ENCODE data around the gene EML1.

The EML1 gene

DNA sequence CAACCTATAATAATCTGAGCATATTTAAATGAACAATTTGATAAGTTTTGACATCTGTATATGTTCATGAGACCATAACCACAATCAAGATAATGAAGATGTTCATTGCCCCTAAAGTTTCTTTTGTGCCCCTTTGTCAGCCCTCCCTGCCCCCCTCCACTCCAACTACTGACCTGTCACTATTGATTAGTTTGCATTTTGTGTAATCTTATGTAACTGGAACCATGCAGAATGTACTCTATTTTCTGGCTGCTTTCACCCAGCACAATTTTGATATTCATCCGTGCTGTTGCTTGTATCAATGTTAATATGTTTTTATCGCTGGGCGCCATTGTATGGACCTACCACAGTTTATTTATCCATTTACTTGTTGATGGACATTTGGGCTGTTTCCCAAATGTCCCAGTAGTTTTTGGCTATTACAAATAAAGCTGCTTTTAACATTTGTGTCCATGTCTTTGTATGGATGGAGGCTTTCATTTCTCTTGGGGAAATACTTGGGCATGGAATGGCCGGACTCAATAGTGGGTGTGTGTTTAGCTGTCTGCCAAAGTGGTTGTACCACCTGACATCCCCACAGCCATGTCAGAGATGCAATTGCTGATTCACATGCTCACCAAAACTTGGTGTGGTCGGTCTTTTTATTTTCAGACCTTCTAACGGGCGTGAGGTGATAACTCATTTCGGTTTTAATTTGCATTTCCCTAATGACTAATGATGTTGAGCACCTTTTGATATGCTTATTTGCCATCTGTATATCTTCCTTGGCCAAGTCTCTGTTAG, 38.9 kb downstream of the EML1 start:
- DNase-seq = no peak

DNA sequence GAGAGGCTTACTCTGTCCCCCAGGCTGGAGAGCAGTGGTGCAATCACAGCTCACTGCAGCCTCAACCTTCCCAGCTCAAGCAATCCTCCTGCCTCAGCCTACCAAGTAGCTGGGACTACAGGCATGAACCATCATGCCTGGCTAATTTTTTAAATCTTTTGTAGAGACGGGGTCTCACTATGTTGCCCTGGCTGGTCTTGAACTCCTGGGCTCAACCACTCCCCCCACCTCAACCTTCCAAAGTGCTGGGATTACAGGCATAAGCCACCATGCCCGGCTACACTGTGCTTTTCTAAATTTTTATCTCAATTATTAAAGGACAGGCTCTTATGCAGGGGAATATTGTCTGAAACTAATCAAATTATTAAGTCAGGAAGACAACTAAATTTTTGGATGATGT, 44.6 kb downstream of the EML1 start:
- no peak for DNase-seq

- DNase-seq = no peak
These were observed 45.5 kb downstream of the EML1 start for GRCh38 chr14:99838639-99839134.

DNA sequence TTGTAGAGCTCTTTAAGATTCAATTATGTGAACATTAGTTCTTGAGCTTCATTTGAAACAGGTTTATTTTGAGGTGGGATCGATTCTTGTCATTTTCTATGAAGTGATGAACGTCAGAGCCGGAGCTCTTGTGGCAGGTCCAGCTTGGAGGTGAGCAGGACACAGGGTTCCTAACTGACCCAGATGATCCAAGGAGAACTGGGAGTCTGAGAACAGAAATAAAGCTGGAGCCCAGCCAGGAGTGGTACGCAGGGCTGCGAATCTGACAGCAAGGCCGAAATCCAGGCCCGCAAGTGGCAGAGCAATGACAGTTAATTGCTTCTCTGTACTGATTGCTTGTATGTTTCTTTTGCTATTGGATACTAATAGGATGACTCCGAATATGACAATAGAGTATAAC, 46.5 kb downstream of the EML1 start:
- no peak for DNase-seq

DNA sequence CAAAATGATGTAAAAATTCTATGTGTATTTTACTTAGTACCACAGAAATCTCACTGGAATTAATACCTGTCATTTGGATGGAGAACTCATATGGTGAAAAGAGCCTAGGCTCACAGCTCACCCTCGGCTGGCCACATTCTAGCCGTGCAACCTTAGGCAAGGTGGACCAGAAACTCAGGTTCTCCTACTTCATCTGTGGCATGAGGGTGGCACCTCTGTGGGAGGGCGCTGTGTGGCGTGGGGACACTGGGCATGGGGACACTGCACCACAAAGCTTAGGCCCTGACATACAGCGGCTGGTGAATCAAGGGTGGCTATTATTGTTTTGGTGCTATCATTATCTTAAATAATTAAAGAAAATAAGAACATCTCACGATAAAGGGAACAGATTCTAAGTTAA, 47.1 kb downstream of the EML1 start:
- no peak for DNase-seq

DNA sequence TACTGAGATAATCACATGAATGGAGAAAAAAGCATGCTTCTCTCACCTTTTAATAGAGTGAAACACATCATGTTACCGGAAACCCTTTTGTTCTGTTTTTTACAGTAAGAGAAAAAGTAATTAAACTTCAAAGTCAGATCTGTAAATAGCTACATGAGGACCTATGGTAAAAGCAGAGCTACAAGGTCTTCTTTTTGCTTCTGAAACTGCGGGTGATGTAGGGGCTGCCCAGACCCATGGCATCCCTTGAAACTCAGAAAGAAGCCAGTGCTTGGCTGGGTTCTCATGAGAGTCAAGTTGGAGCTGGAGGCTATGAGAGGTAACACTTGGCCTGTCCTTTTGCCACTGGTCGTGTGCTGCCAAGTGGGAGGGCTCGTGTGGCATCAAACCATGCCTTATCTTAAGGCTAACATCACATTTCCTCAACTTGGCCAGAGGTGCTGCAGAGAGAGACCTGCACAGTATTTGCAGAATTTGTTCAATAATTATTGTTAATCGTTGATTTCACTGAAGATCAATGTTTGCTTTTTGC, 47.6 kb downstream of the EML1 start:
- no peak for DNase-seq

DNA sequence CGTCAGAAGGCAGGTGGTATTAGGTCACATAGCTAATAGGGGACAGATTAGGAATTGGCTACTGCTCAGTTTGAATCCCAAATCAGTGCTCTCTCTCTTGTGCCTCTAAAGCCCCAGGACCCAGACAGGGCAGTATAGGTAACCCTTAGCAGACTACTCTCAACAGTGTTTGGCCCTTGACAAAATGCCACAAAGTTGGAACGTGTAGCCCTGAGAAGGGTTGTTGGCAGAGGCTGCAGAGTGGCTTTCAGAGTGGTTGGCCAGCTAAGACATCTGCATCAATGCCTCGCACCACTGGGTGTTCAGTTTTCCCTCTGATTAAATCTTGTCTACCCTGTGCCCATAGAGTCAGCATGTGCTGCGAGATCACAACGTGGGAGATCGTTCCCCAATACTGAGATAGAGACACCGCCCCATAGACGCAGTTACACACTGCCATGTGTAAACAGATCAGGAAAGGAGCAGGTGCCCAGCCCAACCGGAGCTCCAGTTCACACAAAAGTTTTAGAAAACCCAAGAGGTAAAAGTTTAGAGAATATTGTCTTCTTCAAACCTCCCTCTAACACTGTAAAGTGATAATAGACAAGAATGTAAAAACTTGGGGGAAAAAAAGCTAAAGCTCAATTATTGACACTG, 48.3 kb downstream of the EML1 start:
- DNase-seq = no peak

DNA sequence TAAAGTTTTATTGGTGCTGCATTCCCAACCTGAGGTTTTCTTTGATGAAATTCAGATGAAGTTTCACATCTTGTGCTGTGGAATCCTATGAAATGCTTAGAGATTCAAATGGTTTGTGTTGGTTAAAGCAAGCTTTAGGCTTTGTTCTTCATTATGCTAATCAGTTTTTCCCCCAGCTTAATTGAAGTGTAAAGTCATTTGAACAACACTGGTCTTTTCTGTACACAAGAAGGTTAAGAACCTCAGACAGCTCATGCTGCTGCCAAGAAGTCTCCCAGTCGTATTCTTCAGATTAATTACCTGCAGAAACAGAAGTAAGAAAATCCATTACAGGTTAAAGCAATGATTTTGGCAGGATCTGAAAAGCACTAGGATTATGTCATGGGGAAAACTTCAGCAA, 48.9 kb downstream of the EML1 start:
- DNase-seq = no peak

DNA sequence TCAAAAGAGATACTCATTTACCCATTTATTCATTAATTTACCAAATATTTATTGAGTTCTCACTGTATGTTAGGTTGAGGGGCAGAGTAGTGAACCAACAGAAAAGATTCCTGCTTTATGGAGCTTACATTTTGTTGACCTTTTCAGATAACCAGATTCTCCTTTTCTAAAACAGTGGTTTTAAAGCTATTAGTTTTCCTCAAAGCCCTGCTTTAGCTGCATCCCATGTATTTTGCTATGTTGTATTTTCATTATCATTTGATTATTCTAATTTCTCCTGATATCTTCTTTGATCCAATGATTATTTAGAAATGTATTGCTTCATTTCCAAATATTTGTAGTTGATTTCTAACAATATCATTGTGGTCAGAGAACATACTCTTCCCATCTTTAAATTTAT, 53.6 kb downstream of the EML1 start:
- DNase-seq = no peak

- DNase-seq = no peak
These were observed 57.5 kb downstream of the EML1 start for GRCh38 chr14:99850709-99851108.

DNA sequence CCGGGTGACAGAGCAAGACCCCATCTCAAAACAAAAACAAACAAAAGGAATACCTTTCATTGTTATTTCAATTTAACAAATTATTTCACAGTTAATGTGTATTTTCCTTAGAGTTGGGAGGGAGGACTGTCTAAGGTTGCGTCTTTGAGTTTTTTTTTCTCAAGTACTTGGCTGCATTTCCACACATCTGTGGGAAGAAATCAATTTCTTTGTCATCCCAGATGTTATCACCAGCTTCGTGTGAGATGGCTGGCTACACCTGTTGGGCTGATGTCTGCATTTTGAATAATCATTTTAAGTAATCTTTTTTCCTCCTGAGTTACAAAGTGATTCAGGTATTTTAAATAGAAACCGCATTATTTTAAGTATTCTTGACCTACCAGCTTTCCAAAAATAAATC, 59.4 kb downstream of the EML1 start:
- DNase-seq = no peak

DNA sequence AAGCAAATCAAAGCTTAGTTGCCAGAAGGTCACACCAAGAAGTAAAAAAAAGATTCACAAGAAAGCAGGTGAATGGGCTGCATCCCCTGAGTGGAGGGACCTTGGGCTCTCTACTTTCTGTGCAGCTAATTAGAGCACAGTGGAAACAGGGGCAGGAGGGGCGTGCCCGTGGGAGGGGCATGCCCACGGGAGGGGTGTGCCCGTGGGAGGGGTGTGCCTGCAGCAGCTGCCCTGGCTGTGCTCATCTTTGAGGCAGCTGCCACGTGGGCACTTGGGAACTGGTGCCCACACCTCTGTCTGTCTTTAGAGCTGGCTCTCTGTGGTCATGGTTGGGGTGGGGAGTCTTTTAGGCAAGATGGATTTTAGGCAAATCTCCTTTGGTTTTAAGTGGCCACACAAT, 60.0 kb downstream of the EML1 start:
- no peak for DNase-seq

- no peak for DNase-seq
These were observed 61.6 kb downstream of the EML1 start for GRCh38 chr14:99854831-99855230.

- DNase-seq = no peak
These were observed 62.1 kb downstream of the EML1 start for GRCh38 chr14:99855271-99855670.

DNA sequence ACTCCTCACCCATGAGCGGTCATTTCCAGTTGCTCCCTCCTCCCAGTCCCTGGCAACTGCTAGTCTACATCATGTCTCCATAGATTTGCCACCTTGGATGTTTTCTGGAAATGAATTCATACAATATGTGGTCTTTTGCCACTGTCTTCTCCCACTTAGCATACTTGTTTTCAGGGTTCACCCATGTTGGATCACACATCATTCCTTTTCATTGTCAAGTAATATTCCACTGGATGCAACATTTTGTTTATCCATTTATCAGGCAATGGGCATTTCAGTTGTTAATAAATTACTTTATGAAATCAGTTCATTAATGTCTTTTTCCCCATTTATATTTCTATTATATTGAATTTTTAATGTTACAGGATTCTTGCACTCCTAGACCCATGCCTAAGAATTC, 64.3 kb downstream of the EML1 start:
- DNase-seq = no peak

DNA sequence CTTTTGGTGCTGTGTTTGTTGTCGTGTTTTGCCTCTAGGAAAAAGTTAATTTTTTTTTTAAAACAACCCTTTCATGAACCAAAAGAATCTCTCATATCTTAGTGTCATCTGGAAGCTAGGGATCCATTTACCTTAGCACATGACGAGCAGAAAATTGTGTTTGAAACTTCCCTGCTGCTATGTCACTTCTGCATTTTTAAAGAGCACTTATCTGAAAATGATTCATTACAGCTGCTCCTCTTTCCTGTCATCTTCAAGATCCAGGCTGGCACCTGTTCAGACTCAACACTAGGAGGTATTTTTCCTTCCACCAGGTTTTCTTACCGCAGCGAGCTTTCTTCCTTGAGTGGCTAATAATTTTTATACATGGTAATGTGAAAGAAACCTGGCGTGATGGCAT, 67.0 kb downstream of the EML1 start:
- no peak for DNase-seq

DNA sequence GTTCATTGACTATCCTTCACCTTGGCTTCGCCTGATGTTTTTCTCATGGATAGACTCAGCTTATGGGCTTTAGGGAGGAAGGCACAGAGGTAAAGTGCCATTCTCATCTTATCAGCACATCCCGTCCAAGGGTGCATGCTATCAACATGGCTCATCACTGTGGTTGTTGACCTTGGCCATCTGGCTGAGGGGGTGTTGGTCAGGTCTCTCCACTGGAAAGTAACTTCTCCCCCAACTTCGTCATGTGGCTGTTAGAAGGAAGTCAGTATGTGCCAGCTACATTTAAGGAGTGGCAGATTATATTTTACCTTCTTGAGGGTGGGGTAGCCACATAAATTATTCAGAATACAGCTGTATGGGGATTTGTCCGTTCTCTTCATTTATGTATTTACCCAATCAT, 68.9 kb downstream of the EML1 start:
- no peak for DNase-seq

GRCh38 chr14:99863059-99863458, 69.8 kb downstream of the EML1 start:
- DNase-seq = no peak

GRCh38 chr14:99865408-99865807, 72.2 kb downstream of the EML1 start:
- no peak for DNase-seq

- DNase-seq = no peak
These were observed 77.4 kb downstream of the EML1 start for GRCh38 chr14:99870617-99871016.

- no peak for DNase-seq
These were observed 78.6 kb downstream of the EML1 start for GRCh38 chr14:99871771-99872170.

DNA sequence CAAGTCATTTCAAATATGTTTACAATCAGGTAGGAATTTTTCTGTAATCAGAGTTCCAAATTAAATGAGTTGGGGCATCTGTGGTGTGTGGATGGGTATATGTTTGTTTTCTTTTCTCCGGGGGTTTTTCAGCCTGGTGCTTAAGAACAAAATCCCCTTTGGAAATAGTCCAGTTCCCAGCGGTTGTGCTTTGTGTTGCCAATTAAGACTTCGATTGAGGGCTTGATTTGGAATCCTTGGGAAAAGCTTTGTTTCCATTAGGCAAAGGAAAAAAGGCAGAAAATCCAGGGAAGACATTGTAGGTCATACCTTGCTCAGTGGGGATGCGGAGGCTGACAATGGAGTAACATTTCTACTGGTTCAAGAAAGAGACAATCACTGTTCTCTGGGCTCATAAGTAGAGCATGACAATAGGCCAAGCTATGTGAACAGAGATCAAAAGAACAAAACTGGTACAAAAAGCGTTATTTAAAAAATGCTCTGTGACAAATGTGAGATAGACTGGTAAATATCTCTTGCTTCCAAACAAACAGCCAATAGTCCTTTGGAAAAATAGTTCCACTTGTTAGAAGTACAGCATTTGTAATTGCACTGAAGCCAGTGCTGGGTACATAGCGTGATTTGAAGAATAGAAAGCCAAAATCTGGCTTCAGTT, 79.7 kb downstream of the EML1 start:
- no peak for DNase-seq

DNA sequence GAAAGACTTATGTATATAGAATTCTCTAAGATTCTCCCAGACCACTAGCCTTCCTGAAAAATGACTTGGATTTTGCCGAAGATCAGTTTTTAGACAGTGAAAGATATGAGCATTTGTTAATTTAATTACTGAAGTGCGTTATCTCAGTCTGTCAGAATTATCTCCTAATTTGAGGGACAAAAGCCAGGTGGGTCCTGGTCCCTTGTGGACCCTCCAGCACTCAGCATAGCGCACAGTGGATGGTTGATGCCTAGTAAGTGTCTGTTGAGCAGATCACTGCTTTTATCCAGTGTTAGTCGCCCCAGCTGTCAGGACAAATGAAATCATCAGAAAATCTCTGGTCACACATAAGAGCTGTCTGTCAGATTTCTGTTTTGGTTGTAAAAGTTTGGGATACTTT, 80.4 kb downstream of the EML1 start:
- DNase-seq = no peak

DNA sequence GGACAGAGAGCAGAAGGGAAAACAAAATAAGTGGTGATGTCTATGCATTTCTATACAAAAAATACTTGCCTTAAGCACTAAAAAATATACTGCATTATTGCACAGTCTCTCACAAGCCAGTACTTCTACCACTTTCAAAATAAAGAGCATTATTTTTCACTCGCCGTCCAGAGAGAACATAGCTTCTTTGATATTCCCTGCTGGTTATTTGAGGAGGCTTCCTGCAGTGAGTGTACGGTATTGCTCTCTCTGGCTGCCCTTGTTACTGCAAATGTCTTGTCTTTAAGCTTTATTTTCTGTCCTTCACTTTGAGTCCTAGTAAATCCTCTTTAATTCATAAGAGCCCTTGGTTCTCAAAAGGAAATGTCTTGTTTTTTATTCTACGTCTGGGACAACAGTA, 81.1 kb downstream of the EML1 start:
- no peak for DNase-seq

All from CD4-positive, alpha-beta T cell treated with Interleukin-12 subunit alpha and Interleukin-12 subunit beta, for 1 hour (primary cell).